HG02870 (cell line): ENCODE data around the gene RNASEH2B.

Experiments
- ATAC-seq: cut with Tn5 transposase; IDR thresholded peaks from one replicate; pipeline ENCODE4 v1.9.1; 2021; ENCODE audit warnings: mild to moderate bottlenecking, moderate library complexity; ENCODE audit not compliant: unreplicated experiment

The RNASEH2B gene

GRCh38 chr13:50936679-50937078 is 27.1 kb downstream of the RNASEH2B start:
- ATAC-seq: no peak

GRCh38 chr13:50940509-50940908 is 30.9 kb downstream of the RNASEH2B start:
- no peak for ATAC-seq

DNA sequence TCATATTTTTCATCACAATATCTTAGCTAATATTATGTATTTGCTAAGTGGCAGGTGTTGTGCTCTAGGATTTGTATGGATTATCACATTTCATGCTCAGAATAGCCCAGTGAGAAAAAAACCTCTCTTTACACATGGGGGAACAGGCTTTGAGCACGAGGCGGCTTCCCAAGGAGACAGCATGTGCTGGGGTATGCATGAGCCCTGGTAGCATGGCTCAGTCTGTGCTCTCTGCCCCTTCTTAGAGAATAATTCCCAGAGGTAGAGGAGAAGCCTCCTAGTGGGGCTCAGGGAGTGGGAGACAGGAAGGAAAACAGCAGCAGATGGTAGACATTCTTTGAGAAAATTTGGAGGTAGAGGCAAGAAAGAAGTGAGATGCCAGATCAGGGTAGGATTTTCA is 31.6 kb downstream of the RNASEH2B start:
- ATAC-seq: no peak

DNA sequence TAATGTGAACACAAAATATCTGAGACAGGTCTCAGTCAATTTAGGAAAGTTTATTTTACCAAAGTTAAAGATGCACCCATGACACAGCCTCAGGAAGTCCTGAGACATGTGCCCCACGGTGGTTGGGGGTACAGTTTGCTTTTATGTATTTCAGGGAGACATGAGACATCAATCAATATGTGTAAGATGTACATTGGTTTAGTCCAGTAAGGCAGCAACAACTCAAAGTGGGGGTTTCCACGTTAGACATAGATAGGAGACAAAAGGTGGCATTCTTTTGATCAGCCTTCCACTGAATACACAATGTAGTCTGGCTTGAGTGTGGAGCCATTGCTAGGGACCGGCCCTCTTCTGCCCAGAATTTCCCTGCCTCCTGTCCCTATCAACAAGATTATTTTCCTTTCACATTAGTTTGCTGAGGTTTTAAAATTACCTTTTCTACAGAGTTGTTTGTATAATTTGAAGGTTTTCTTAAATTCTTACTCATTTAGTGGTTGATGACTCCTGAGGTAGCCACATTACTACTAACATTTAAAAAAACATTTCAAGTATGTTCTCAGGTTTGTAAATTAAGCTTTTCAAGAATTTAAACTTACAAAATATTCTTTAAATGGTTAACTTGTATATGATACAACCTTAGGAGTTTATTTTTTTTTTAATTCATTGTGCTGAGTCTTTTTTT is 33.2 kb downstream of the RNASEH2B start:
- no peak for ATAC-seq

- ATAC-seq: no peak
These were observed 36.1 kb downstream of the RNASEH2B start for GRCh38 chr13:50945669-50946068.

GRCh38 chr13:50948601-50949000 is 39.0 kb downstream of the RNASEH2B start:
- ATAC-seq: no peak

DNA sequence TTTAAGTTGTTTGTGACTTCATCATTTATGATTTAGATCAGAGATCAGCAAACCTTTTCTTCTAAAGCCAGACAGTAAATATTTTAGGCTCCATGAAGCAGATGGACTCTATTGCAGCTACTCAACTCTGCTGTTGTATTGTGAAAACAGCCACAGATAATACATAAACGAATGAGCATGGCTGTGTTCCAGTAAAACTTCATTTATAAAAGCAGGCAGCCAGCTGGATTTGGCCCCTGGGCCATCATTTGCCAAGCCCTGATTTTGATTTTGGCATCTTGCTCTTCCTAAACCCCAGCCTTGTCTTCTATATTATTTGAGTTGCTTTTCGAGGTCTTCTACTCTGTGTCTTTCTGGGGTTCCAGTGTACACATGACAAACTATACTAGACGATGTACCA is 41.3 kb downstream of the RNASEH2B start:
- no peak for ATAC-seq

GRCh38 chr13:50951366-50951765 is 41.8 kb downstream of the RNASEH2B start:
- no peak for ATAC-seq

GRCh38 chr13:50955241-50955640 is 45.6 kb downstream of the RNASEH2B start:
- ATAC-seq: no peak

- no peak for ATAC-seq
These were observed 46.2 kb downstream of the RNASEH2B start for GRCh38 chr13:50955798-50956197.

- no peak for ATAC-seq
These were observed 48.0 kb downstream of the RNASEH2B start for GRCh38 chr13:50957620-50958019.

DNA sequence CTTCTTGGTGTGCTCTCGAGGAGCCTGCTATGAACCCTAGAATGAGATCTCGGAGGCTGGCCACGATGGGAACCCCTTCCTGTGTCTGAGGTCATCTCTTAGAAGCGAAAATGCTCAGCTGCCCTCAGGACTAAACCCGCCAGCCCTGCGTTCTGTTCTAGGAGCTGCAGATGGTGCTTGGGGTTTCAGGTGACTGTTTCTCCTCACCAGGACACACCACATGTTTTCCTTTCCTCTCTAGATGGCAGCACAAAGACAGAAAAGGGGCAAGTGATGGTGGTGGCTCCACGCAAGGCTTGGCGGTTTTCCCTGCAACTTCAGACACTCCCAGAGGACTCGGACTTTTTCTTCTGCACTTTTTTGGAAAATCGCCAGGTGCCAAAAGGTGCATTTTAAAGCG is 60.1 kb downstream of the RNASEH2B start:
- peak; percentile 51 for ATAC-seq

- no peak for ATAC-seq
These were observed 61.4 kb downstream of the RNASEH2B start for GRCh38 chr13:50970956-50971355.

DNA sequence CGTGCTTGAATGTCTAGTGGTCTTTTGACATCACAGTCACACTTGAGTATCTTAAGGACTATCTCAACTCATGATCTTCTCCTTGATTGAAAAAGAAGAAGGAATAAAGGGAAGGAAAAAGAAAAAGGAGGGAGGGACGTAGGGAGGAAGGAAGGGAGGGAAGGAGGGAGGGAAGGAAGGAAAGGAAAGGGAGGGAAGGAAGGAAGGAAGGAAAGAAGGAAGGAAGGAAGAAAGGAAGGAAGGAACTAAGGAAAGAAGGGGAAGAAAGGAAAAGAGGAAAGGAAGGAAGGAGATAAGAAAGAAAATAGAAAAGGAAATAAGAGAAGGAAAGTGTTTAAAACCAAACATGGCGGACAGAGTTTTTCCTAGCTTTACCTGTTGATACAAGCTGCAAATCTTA is 64.7 kb downstream of the RNASEH2B start:
- ATAC-seq: no peak

DNA sequence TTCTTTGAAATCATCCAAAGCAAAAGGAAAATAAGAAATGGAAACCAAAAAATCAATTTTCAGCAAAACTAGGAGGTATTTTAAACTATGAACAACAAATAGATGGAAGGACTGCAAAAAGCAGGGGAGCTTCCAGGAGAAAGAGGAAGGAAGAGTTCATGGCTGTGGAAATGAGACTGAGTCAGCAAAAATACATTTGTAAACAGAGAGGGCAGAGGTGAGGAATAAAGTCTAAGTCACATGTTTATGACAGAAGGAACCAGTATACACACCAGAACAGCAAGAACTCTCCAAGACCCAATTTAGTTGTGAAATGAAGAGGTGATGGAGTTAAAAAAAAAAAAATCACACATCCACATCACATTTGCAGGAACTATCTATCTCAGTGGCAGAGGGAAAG is 69.6 kb downstream of the RNASEH2B start:
- ATAC-seq: no peak

GRCh38 chr13:50981686-50982085 is 72.1 kb downstream of the RNASEH2B start:
- ATAC-seq: no peak

DNA sequence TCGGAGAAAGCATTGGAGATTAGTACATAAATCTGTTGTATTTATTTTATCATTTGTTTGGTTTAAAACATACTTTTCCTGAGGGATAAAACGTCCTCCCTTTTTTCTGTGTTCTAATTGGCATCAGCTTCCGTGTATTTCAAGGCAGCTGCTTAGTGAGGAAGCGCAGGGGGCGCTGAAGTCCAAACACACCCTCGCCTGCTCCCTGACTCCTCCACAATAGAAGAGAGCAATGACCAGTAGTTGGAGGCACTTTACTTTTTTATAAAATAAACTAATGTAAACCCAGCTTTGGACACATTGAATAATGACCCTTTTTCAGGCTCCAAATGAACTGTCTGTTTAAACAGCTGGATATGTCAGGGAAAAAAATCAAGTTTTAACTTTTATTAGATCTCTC is 79.9 kb downstream of the RNASEH2B start:
- no peak for ATAC-seq

- ATAC-seq: no peak
These were observed 80.7 kb downstream of the RNASEH2B start for GRCh38 chr13:50990065-50990817.

DNA sequence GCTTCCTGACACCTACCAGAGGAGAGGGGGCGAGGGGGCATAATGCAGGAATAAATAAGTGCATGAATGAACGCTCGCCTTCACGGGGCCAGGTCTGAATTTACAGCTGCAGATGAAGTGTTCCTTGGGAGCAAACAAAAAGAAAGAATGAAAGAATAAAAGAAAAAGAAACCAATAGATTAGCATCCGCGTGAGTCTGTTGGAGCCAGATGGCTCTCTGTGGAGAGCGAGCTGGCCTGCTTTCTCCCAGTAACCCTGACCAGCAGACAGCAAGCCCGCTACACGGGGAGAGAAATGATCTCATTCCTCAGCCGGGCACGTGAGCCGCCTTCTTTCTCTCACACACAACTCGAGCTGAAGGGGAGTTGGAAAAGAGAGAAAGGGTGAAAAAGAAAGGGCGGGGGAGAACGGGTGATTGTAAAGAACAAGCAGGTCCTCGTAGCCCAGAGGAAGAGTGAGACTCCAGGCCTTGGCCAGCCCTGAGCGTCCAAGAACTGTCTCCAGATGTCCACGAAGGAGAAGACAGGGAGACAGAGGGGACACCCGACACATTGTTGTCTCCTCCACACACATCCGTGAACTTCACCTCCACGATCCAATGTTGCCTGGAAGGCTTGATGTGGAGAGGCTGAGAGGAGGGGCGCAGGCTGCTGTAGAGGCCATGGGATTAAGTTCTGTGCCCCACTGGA is 81.4 kb downstream of the RNASEH2B start:
- ATAC-seq: no peak

DNA sequence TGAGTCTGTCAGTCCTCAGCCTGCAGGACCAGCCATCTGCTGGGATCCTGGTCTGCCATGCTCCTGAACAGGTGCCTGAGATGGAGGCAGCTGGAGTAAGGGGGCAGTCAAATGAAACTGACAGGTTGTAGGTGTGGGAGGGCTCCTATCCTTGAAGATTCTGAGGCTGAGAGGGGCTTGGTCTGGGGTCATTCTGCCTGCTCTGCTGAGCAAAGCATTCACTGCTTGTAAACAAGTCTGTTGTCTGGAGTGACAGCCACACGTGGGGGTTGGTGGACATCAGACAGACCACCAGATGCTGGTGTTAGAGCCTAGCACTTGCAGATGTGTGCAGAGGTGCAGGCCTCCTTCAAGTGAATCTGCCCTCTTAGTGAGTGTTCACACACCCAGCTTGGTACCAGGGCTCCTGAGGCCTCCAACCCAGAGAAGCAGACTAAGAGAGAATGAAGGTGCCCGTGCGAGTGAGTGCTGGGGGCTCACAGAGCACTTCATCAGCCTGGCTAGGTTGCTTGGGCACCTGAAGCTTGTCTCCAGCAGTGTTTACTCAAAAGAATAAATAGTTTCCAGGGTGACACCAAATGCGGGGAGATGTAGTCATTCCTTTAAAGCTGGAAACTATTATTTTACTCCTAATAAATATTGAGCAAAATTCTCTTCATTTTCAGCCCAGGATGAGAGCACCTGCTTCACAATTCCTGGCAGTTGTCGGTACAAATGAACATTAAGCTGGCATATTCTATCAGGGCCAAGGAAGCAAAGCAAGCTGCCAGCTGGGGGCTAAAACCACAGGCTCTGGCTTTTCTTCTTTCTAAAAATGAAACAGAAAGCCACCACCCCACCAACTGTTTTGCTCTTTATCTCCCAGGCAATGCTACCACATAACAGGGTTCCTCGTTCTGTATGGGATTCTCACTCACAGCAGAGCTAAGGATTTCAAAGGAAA is 82.3 kb downstream of the RNASEH2B start:
- peak; percentile 88 for ATAC-seq

GRCh38 chr13:50993371-50993770 is 83.8 kb downstream of the RNASEH2B start:
- ATAC-seq: no peak
